AG09309 (cell line): Measurements from ENCODE around the gene SLC1A4.
A peak's percentile ranks its signal among the peaks of the same experiment; 100 is the strongest.

Source experiments
- DNase-seq: peaks from one replicate; pipeline ENCODE4 v3.0.0-alpha.2; 2010; ENCODE audit warnings: low read depth
- H3K4me3 ChIP-seq: 2 replicates; pipeline ENCODE4 v1.5.1; 2011; ENCODE audit warnings: mild to moderate bottlenecking, low read depth, low read length, moderate library complexity; ENCODE audit not compliant: control insufficient read depth
- TF ChIP-seq, protein P1 (sequence below): IDR thresholded peaks from 2 replicates; pipeline ENCODE4 v1.5.1; 2011; ENCODE audit warnings: mild to moderate bottlenecking, low read depth, low read length, inconsistent platforms; ENCODE audit not compliant: insufficient read depth, control insufficient read depth; ENCODE audit errors: missing control alignments

SLC1A4 gene

DNA sequence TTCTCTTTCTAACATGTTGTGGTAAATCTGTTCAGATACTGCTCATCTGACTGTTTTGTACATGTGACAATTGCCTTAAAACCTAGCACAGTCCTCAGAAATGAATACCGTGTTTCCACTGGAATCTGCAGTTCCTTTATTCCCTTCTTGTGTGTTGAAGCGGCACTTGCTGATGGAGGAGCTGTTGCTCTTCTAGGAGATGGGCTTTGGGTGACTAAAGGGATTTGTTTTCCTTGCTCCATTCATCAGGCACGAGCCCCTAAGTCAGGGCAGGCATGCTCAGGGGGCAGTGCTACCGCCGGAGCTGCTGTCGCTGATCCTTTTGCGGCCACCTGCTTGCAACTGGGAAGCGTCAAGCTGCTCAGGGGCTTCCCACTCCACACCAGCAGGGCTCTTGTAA, 34.5 kb downstream of the SLC1A4 start:
- TF ChIP-seq, protein P1, sequence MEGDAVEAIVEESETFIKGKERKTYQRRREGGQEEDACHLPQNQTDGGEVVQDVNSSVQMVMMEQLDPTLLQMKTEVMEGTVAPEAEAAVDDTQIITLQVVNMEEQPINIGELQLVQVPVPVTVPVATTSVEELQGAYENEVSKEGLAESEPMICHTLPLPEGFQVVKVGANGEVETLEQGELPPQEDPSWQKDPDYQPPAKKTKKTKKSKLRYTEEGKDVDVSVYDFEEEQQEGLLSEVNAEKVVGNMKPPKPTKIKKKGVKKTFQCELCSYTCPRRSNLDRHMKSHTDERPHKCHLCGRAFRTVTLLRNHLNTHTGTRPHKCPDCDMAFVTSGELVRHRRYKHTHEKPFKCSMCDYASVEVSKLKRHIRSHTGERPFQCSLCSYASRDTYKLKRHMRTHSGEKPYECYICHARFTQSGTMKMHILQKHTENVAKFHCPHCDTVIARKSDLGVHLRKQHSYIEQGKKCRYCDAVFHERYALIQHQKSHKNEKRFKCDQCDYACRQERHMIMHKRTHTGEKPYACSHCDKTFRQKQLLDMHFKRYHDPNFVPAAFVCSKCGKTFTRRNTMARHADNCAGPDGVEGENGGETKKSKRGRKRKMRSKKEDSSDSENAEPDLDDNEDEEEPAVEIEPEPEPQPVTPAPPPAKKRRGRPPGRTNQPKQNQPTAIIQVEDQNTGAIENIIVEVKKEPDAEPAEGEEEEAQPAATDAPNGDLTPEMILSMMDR = no peak
- DNase-seq = no peak
- H3K4me3 ChIP-seq = no peak overlapping the region

DNA sequence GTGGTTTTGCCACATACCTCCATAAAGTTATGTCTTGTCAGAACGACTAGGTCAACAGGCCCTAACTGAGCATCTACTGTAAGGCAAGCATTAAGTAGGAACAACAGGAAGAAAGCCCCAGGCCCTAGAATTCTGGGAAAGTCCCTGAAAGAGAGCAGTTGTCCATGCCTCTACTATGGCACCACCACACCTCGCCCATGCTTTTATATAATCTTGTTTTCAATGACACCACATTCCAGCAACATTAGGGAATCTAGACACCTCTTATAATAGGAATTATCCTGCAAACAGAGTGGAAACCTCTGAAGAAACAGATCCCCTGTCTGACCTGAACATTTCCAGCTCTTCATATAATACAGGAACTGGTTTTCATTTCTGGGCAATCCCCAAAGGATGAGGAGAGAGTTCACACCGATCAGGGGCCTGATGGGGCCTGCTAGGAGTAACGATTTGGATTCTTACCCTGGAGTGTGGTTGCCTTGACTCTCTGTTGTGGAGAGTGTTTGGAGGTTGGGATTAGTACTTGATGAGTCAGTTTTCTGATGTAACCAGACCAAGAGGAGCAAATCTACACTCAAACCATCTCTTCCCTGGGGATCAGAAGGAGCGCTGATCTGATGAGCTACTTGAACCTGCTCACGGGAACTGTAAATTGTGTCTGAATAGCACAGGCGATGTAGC, 35.1 kb downstream of the SLC1A4 start:
- peak; percentile 68 for DNase-seq
- TF ChIP-seq, protein P1 = no peak
- H3K4me3 ChIP-seq = no peak overlapping the region

DNA sequence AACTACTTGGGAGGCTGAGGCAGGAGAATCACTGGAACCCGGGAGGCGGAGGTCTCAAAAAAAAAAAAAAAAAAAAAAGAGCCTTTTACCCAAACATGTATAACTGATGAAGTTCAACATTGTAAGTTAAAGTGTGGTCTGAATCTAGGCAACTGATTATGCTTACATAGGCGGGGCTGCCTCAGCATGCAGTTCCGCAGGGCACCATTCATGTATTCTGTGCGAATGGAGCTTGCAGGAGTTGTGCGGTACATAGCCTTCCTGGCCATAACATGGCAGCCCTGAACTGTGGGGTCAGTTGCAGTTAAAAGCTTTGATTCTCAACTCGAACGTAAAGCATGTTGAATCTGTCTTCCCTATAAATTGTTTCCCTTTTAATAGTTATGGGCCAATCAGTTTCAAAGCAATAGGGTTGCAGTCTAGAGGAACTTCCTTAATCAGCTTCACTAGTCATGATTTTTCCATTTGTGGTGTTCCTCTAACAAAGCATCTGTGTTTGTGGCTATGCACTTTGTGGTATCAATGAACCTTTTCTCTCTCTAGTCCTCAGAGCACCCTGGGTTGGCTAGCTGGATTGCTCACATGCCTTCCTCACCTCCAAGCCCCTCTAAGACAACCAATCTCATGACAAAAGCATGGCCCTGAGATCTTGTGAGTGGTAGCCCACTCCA, 36.4 kb downstream of the SLC1A4 start:
- no peak for DNase-seq
- no peak overlapping the region for H3K4me3 ChIP-seq
- TF ChIP-seq, protein P1 = no peak

DNA sequence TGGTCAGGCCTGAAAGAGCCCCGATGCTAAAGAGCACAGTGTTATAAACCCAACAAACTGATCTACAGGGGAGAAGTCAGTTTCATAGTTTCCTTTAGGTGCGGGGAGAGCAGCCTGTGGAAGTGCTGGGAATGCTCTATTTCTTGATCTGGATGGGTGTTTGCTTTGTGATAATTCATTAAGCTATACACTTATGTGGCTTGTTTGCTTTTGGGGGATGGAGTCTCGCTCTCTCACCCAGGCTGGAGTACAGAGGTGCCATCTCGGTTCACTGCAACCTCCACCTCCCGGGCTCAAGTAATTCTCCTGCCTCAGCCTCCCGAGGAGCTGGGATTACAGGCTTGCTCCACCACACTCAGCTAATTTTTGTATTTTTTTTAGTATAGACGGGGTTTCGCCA, 37.0 kb downstream of the SLC1A4 start:
- H3K4me3 ChIP-seq = no peak overlapping the region
- no peak for DNase-seq
- TF ChIP-seq, protein P1 = no peak

DNA sequence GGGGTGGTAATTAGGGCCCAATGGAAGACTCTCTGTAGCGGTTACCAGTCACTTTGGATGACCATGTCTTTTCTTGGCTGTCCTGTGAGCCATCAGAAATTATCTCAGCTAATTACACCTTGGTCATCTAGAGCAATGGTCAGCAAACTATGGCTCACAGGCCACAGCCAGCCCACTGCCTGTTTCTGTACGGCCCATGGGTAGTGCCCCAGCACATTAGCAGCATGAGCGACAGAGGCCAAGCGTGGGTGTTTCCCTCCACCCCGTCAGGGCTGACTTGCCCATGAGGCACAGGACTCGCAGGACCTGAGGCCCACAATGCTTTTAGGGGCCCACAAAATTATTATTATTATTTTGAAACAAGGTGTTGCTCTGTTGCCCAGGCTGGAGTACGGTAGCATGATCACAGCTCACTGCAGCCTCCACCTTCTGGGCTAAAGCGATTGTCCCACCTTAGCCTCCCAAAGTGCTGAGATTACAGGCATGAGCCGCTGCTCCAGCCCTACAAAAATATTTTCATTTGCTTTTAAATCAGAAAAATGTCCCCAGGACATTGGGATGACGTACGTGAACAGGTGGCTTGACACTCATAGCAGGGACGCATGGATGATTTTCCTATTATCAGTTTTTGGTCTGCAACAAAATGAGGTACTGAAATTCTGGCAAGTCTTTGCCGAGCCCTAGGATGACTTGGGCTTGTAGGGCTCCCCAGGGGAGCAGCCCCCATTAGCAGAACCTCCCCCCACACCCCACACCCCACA, 37.7 kb downstream of the SLC1A4 start:
- TF ChIP-seq, protein P1 = no peak
- H3K4me3 ChIP-seq = no peak overlapping the region
- no peak for DNase-seq

DNA sequence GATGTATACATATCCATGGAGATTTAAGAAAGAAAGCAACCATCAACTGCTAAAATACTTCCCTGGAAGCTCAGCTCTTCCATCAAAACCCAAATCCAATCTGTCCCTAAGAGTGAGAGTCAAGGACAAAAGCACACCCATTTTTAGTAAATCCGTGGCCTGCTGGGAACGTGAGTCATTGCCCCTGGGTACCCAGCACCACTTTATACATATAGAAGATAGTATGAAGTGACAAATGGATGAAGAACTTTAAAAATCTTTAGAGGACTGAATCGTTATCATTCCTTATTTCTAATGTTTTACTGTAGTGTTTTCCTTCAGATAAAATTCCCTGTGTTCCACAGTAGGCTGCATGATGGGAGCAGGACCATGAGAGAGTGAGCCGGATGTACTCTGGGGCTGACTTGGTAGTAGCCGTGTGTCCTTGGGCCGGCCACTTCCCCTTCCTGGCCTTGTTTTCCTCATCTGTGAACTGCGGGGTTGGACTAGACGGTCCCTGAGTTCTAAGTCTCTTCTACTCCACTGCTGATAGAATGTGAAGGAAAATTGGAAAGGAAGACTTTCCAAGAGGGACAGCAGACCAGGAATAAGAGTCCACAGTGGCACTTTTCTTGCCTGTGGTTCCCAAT, 38.5 kb downstream of the SLC1A4 start:
- no peak for DNase-seq
- H3K4me3 ChIP-seq = no peak overlapping the region
- TF ChIP-seq, protein P1 = no peak
